CD4-positive, alpha-beta T cell treated with Interleukin-15 for 4 hours (primary cell): ENCODE results near the gene MGLL.

Experiments
- DNase-seq: peaks from one replicate; pipeline ENCODE4 v3.0.0-alpha.2; 2020; ENCODE audit warnings: low spot score

MGLL gene

DNA sequence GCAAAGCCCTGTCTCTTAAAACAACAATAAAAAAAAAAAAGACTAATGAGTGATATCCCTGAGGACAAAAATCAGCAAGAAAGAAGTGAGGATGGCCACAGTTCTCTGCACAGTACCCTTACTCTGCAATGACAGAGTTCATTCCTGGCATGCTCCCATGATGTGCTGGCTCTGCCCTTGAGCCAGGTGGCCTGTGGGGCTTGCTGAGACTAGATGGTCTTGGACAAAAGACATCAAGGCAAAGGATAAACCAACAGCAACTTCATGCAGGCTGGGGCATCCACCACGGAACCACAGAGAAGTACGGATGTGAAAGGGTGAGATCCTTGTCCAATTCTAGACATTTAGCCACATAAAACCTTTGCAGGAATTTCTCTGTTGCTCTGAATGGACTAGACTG is 12.7 kb downstream of the MGLL start:
- no peak for DNase-seq

DNA sequence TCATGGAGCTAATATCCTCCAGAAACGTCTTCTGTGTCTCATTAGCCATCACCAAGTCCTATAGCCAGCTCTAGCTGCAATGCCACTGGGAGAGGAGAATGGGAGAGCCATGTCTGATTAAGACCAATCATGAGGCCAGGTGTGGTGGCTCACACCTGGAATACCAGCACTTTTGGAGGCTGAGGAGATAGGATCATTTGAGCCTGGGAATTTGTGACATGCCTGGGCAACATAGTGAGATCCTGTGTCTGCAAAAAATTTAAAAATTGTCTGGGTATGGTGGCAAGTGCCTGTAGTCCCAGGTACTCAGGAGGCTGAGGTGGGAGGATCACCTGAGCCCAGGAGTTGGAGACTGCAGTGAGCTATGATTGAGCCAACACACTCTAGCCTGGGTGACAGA is 13.1 kb downstream of the MGLL start:
- no peak for DNase-seq

DNA sequence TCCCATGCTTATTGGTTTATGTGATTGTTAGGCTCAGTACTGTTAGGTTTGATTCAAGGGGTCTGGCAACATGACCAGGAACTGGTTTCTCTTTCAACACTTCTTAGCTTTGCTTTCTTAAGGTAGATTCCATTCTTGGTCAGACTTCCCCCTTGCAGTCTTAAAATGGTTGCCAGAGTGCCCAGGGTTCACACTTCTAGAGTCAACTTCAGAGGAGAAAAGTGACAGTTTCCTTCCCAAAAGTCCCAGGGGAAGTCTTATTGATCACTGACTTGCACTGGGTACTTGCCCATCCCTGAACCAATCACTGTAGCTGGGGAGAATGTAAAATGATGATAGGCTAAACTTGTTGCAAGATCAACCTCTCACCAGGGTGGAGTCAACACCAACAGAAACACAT is 14.1 kb downstream of the MGLL start:
- no peak for DNase-seq

DNA sequence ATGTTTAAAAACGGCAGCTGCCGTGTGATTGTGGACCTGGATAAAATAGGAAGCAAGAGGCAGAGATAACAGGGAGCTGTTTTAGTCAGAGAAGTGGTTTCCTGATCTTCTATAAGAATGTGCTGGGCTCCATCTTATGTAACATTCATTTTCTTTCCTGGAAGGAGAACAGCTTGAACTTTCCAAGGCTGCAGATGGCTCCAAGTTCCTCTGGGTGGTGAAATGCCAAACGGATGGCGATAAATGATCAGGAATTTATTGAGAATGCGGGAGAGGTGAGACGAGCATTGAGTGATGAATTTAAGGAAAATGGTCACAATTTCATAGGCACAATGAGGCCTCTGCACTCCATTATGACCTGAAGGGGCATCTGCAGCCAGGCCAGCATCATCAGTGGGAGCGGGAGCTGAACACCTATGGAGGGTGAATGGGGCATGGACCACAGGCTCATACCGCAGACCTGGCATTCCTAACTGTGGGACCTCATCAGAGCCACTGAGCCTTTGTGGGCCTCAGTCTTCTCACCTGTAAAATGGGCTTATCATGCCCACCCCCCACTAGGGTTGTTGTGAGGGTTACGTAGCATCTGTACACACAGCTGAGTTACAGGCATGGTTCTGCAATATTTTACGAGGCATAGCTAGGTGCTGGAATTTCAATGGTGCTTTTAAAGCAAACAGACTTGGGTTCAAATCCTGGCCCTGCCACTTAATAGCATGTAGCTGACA is 17.1 kb downstream of the MGLL start:
- no peak for DNase-seq

DNA sequence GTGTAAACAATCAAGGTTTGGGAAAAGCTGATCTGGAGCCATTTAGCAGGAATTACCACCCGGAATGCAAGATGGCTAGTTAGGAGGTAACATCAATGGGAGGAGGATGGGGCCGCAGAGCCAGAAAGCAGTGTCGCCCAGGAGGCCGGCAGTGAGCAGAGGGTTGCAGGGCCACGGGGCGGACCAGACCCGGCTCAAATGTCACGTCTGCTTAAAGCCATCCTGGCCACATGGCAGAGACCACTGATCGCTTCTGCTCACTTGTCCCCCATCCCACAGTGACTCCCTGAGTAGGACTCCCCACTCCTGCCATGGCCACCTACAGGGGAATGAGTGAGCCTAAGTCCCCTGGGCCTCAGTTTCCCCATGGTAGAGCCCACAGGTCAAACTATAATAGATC is 18.2 kb downstream of the MGLL start:
- DNase-seq, result no peak

DNA sequence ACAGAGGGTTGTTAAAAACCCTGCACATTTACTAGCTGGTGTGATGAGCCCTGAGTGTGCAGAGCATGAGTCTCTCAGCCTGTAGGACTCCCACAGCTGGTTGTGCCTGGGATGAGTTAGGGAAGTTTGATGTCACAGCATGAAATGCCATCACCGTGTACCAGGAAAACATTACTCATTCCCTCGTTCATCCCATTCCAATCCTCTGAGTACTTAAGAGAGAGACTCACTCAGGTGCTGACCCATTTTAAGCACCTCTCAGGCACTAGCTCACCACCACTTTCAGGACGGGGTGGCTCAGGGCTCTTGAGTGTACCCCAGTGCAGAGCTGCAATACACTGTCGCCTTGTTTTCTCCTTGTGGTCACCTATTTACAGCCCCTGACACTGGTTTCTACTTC is 18.7 kb downstream of the MGLL start:
- DNase-seq, result no peak

DNA sequence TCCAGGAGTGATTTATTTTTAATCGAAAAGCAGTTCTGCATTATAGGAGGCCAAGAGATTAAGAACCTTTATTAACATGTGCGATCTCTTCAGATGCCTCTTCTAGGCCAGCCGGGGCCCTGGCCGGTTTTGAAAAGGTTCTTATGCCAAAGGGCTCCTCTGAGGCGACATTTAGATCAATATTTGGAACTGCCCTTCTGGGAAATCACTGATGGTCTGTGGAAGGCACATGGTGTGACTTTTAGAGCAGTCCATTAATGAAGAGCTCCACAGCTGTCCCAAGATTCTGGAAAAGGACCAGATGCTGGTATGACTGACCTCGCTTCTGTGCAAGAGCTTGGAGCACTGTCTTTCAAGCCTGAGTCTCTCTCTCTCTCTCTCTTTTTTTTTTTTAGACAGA is 19.7 kb downstream of the MGLL start:
- no peak for DNase-seq

DNA sequence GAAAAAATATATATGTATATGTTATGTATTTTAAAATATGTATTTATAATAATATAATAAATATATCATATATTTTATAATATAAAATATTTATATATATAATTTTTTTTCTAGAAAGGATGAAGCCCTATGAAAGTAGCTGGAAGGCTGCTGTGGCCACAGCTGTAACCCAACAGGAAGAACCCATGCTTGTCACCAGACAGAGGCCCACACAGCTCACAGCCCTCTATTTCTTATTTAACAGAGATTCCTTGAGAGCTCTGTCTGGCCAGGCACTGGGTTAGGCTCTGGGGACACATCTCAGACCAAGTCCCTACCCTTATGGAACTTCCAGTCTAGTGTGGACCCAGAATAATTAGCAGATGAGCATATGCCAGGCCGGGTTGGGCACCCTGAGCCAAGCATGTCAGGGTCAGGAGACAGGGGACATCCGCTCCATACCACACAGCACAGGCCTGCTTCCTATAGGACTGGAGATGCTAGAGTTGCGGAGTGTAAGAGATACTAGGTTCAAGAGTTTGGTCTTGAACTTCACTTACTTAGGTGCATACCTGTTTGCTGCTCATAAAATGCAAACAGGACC is 20.5 kb downstream of the MGLL start:
- DNase-seq, result no peak

DNA sequence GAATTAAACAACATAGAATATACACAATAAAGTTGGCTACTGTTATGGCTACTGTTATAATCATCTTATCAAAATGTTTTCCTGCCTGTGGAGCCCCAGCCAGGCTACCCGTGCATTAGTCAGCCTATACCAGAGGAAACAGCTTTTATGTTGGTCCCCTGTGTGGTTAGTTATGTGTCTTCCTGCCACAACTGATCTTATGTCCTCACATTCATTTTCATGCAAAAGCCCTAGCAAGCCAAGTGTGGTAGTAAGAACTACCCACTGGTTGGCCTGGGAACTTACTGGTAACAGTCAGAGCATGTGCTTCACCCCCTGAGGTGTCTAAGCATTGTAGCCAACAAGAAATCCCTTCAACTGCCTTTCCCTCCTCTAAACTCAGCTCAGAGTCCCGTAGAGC is 21.8 kb downstream of the MGLL start:
- peak; percentile 15 for DNase-seq

DNA sequence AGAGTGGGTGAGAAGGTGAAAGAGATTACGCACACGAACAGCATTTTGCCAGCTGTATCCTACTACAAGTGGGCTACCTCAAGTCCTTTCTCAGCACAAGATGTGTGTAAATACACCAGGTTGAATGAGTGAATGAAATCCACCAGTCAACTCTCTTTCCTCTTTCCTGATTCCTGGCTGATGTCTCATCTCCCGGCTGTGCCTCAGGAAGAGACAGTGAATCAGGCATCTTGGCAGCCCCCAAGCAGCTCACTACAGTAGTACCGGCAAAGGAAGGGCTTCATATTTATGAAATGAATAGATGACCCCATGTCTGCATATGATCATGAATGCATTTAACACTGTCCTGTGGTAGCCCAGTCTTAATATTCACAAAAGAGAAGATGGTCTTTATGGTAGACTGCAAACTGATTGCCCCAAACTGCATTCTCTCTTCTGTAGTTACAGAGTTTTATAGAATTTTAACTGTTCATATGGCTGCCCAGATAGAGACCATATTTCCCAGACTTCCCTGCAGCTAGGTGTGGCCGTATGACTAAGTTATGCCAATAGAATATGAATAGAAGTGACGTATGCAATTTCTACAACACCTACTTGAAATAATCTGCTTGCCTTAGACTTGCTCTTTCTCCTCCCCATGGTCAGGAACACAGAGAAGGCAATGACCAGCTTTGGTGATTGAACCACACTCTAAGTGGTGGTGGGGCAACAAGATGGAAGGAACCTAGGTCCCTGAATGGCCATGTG is 22.7 kb downstream of the MGLL start:
- no peak for DNase-seq

DNA sequence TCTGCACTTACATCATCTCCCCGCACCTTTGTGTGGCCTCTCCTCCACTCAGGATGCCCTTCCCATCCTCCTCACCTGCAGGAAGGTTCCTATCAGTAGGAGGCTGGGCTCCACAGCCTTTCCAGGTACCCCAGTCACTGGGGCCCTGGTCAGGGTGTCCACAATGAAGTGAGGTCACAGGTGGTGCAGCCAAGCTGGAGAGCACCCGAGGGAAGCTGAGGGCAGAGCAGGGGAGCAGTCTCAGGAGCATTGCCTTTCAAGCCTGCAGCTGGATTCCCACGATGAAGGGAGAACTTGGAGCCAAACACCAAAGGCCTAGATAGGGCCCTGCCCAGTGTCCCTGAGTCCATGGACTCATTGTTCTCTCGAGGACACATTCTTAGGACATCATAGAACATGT is 23.6 kb downstream of the MGLL start:
- no peak for DNase-seq

DNA sequence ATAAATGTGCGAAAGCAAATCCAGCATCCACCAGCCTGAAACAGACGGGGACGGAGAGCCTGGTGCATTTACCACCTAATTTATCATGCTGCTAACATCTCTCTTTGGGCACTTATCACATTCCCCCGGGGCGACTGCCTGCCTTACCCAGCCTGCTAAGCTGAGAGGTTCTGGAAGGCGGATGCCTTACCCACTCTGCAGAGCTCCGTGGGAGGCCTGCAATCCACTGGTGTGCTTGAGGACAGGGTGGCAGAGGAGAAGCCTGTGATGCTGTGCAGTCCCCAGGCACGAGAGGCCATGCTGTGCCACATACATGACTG is 25.5 kb downstream of the MGLL start:
- DNase-seq, result no peak

DNA sequence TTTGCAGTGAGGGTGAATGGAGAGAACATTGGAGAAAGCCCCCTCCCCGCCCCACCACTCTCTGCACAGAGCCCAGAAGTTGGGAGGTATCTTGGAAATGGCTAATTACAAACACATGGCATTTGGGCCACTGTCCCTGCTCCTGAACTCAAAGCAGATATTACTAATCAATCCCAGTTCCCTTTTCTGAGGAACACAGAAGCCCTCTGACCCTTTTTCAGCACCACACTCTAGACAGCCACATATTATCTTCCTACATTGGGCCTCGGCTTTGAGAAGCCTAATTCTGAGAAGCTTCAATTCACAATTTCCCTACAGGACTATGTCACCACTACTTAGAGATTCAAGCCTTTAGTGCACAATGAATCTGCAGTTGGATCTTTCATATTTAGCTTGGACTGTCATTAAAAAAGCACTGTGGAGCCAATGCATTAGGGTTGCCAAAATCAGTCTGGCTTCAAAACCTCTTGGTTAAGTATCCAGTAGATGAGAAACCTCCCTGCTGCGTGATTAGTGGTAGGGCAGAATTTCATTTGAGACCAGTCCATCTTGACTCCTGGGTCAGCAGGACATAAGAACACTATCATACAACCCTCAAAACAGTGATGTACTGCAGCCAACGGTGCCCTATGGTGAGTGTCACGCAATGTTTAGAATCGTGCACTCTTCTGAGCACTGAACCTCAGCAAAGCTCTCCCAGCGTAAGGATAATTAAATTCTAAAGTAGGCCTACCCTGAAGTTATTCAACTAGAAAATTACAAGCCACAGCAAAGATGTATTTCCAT is 26.1 kb downstream of the MGLL start:
- no peak for DNase-seq

DNA sequence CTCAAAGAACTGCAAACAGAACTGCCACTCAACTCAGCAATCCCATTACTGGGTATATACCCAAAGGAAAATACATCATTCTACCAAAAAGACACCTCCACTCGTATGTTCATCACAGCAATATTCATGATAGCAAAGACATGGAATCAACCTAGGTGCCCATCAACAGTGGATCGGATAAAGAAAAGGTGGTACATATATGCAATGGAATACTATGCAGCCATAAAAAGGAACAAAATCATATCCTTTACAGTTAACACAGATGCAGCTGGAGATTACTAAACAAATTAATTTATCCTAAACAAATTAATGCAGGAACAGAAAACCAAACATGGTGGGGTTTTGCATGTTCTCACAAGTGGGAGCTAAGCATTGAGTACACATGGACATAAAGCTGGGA is 27.3 kb downstream of the MGLL start:
- no peak for DNase-seq

DNA sequence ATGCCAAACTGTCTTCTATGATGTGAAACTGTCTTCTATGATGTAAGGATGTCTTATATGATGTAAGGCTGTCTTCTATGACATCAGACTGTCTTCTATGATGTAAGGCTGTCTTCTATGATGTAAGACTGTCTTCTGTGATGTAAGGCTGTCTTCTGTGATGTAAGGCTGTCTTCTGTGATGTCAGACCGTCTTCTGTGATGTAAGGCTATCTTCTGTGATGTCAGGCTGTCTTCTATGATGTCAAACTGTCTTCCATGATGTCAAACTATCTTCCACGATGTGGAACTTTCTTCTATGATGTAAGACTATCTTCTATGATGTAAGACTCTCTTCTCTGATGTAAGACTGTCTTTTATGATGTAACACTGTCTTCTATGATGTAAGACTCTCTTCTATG is 27.9 kb downstream of the MGLL start:
- no peak for DNase-seq

DNA sequence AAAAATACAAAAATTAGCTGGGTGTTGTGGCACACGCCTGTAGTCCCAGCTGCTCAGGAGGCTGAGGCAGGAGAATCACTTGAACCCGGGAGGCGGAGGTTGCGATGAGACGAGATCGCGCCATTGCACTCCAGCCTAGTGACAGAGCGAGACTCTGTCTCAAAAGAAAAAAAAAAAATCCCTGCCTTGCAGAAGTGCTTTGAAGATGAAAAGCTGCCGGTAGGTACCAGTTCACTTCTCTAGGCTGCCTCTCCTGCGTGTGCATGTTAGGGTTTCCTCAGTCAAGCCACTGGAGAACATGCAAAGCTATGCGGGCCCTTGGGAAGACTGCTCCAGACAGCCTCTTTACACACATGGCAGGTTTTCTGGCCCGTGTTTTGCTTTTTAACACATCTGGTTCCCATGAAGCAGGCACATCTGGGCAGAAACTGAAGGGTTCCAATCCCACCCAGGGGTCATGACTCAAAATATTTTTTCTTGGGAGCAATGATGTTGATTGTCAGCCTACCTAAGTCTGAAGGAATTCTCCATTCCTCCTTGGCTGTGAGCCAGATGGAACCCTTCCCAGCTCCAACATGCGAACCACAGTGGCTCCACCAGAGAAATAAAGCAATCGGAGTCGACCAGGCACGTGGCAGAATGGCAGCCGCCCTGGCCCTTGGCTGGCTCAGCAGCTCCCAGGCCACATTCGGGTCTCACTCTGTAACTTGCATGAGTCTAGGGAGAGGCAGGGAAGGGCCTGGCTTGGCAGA is 29.6 kb downstream of the MGLL start:
- DNase-seq, result no peak

DNA sequence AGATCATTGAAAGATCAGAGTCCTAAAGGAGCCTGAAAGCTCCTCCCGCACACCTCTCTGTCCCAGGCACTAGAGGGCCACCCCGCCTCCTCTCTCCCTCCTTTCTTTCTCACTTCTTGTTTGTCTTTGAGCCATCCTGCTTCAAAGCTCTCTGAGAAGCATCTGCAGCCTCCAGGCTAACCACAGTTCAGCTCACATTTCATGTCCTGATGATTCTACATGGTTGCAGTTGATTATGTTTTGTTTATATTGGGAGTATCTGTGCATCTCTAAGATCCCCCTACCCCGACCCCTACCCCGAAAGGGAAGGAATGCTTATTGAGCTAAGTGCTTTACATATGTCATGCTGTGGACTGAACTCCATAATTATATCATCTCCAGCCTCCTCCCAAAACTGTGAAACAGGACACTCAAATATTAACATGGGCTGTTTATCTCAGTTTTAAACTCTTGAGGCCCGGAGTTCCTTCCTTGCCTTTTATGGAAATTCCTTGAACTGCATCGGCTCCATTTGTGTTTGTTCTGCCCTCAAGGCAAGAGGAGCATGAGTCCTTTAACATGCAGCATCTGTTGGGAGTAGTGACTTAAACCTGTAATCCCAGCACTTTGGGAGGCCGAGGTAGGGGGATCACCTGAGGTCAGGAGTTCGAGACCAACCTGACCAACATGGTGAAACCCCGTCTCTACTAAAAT is 30.9 kb downstream of the MGLL start:
- DNase-seq, result no peak

DNA sequence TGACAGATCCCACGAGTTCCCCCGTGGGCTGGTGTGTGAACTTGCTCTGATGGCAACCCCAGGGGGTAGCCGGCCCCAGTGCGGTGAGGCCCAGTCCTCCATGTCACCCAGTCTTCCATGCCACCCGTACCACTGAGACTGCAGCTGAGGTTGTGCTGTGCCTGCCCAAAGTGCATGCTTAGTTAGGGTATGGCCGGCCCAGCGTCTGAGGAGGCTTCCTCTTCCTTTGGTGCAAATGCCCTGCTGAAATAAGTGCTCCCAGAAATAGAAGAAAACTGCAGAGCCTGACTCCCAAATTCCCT is 31.5 kb downstream of the MGLL start:
- DNase-seq, result no peak

DNA sequence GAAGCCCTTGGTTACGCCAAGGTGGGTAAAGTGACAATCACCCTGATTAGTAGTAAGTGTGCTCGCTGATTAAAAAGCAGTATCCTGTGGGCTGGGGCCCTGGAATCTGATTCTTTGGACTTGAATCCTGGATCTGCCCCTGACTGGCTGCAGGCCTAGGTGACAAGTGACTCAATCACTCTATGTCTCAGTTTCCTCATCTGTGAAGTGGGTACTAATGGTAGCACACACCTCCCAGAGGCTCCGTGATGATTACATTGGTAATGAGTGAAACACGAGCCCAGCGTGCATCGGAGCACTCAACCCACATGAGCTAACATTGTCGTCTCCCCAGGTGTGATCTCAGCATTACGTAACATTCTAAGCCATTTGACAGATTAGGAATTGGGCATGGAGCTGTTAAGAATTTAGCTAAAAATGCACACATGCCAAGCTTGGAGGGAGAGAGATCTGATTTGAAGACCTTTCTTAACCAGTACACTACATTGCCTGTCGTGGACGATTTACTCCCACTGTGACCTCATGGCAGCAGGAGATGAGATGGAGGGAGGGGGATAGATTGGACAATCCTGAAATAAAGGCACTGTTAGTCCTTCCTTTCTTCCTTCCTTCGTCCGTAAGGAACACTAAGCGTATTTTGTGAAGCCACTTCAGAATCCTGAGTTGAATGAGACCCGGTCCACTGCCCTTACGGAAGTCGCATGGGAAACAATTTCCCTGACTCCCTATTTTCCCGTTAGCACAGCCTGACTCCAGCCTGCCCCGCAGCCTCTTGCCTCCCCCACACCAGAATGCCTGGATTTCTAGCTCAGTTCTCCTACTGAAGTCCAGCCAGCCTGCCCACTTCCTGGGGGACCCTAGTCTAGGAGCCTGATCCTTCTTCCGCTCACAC is 32.1 kb downstream of the MGLL start:
- DNase-seq, result no peak

DNA sequence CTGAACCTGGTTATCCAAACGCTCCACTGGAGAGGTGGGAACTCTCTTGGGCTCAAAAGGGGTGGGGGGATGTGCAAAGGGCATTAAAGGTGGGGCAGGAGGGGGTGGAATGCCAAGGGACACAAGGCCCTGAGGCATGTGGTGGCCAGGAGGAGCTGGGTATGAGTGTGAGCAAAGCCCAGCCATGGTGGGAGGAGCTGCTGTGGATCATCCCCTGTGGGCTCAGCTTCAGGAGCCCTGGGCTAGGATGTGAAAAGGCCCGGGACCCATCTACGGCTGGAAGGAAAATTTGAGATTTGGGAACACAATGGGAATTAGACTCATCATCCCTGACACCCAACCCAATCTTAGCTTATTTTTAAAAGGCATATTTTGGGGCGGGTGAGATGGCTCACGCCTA is 33.3 kb downstream of the MGLL start:
- no peak for DNase-seq

DNA sequence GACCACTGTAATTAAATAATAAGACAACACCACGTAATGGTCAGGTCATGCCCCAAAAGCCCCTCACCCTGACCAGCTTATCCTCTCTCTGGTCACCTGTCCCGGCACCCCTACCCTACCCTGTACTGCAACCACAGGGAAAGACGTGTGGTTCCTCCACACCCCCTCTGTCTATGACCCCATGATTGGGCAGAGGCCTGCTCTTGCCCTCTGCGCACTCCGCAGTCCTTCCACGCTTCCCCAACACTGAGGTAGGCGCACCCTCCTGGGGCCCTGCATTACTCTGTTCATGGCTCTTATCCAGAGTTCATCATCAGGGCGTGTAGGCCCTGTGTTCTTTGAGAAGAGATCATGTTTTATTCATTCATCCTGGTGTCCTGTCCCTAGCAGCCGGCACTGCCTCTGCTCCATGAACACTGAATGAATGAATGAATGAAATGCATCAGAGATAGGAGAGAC is 33.8 kb downstream of the MGLL start:
- no peak for DNase-seq
